HepG2 (cell line): ENCODE results near the gene TP53TG5. TPM values are rescaled to one million over a fixed set of nuclear protein-coding genes. Genes with fewer than 3 reads are reported as not detected.

Source experiments
- ATF7 ChIP-seq, 2 experiments: fragments of 450-650 bp in 1 of 2; sonication (generic) in 1 of 2; formaldehyde crosslinking in 1 of 2; IDR thresholded peaks; 2 replicates each; pipeline versions ENCODE4 v1.4.0 to v1.6.1; 2016 to 2020; ENCODE audit warnings: antibody characterized with exemption in 1 of 2, mild to moderate bottlenecking in 1 of 2, missing genetic modification reagents in 1 of 2
- GLI4 ChIP-seq: sonication (generic); formaldehyde crosslinking; IDR thresholded peaks from 2 replicates; pipeline ENCODE4 v1.5.1; 2020; ENCODE audit warnings: missing genetic modification reagents, mild to moderate bottlenecking, moderate library complexity, borderline replicate concordance
- JUNB ChIP-seq: sonication (generic); formaldehyde crosslinking; IDR thresholded peaks from 2 replicates; pipeline ENCODE4 v1.8.0; 2022; ENCODE audit warnings: missing genetic modification reagents, mild to moderate bottlenecking, borderline replicate concordance
- MTA3 ChIP-seq: sonication (generic); formaldehyde crosslinking; IDR thresholded peaks from 2 replicates; pipeline ENCODE4 v1.4.0; 2020; ENCODE audit warnings: missing genetic modification reagents
- NFKB2 ChIP-seq: sonication (generic); formaldehyde crosslinking; IDR thresholded peaks from 2 replicates; pipeline ENCODE4 v1.4.0; 2020; ENCODE audit warnings: missing genetic modification reagents, borderline replicate concordance
- RNF2 ChIP-seq: fragments of 450-650 bp; conservative IDR thresholded peaks from 2 replicates; pipeline ENCODE4 v1.6.1; 2016; ENCODE audit warnings: low read depth
- RXRB ChIP-seq: IDR thresholded peaks from 2 replicates; pipeline ENCODE4 v1.6.1; 2016; ENCODE audit warnings: borderline replicate concordance, missing genetic modification reagents, missing compliant biosample characterization
- SOX5 ChIP-seq: IDR thresholded peaks from 2 replicates; pipeline ENCODE4 v1.6.1; 2016; ENCODE audit warnings: borderline replicate concordance
- ZEB1 ChIP-seq: IDR thresholded peaks from 2 replicates; pipeline ENCODE4 v1.6.1; 2012; ENCODE audit warnings: mild to moderate bottlenecking, low read depth, inconsistent platforms; ENCODE audit not compliant: insufficient replicate concordance
- ZNF546 ChIP-seq: sonication (generic); formaldehyde crosslinking; conservative IDR thresholded peaks from 2 replicates; pipeline ENCODE4 v1.8.1; 2023; ENCODE audit warnings: mild to moderate bottlenecking, missing genetic modification reagents
- ZNF598 ChIP-seq: sonication (generic); formaldehyde crosslinking; IDR thresholded peaks from 2 replicates; pipeline ENCODE4 v1.5.1; 2020; ENCODE audit warnings: mild to moderate bottlenecking, missing genetic modification reagents, borderline replicate concordance
- polyA plus RNA-seq, 8 experiments: library from polyadenylated mRNA; depleted of rRNA in 3 of 8; stranded (reverse) in 7 of 8; unstranded in 1 of 8; fragments of >200 nt; fragmentation: Illumina TruSeq in 4 of 8; extraction: Trizol in 4 of 8; gene quantifications; 2 replicates each; pipeline versions ENCODE4 v1.2.1 to v1.2.3, GENCODE V29; 2011 to 2016; ENCODE audit warnings: low read depth in 4 of 8, missing spikeins in 1 of 8, mixed read lengths in 1 of 8; ENCODE audit not compliant: insufficient read depth in 1 of 8
- total RNA-seq, 5 experiments: library from RNA; depleted of rRNA; stranded (reverse); fragments of >200 nt; fragmentation: Illumina TruSeq; extraction: Trizol; gene quantifications; 2 replicates each; pipeline ENCODE4 v1.2.3, GENCODE V29; 2016; ENCODE audit warnings: low read depth in 1 of 5
- TF ChIP-seq, protein P1 (sequence below): sonication (generic); formaldehyde crosslinking; IDR thresholded peaks from 2 replicates; pipeline ENCODE4 v1.4.0; 2020; ENCODE audit warnings: mild to moderate bottlenecking, low read depth, missing genetic modification reagents
- TF ChIP-seq, protein P2 (sequence below): IDR thresholded peaks from 2 replicates; pipeline ENCODE4 v1.4.0; 2020; ENCODE audit warnings: mild to moderate bottlenecking, missing genetic modification reagents
- TF ChIP-seq, protein P3 (sequence below), 2 experiments: sonication (generic) in 1 of 2; formaldehyde crosslinking in 1 of 2; IDR thresholded peaks; 2 replicates each; pipeline versions ENCODE4 v1.4.0 to v1.6.1; 2018 to 2020; ENCODE audit warnings: missing genetic modification reagents in 2 of 2, borderline replicate concordance in 1 of 2, low read depth in 1 of 2, mild to moderate bottlenecking in 1 of 2, missing biosample characterization in 1 of 2
- TF ChIP-seq, protein P4 (sequence below): IDR thresholded peaks from 2 replicates; pipeline ENCODE4 v1.6.1; 2016; ENCODE audit warnings: mild to moderate bottlenecking
- TF ChIP-seq, protein P5 (sequence below), 2 experiments: sonication (generic) in 1 of 2; formaldehyde crosslinking in 1 of 2; IDR thresholded peaks; 2 replicates each; pipeline versions ENCODE4 v1.5.1 to v1.6.1; 2011 to 2020; ENCODE audit warnings: borderline replicate concordance in 1 of 2, low read depth in 1 of 2, low read length in 1 of 2, mild to moderate bottlenecking in 1 of 2, missing genetic modification reagents in 1 of 2, moderate library complexity in 1 of 2

Gene TP53TG5
- total and polyA plus RNA-seq, 2 of the 13 experiments (the other 11 are each of a cell fraction or from before 2014, with no cell fraction given), result 0.11 TPM; not detected in 1

DNA sequence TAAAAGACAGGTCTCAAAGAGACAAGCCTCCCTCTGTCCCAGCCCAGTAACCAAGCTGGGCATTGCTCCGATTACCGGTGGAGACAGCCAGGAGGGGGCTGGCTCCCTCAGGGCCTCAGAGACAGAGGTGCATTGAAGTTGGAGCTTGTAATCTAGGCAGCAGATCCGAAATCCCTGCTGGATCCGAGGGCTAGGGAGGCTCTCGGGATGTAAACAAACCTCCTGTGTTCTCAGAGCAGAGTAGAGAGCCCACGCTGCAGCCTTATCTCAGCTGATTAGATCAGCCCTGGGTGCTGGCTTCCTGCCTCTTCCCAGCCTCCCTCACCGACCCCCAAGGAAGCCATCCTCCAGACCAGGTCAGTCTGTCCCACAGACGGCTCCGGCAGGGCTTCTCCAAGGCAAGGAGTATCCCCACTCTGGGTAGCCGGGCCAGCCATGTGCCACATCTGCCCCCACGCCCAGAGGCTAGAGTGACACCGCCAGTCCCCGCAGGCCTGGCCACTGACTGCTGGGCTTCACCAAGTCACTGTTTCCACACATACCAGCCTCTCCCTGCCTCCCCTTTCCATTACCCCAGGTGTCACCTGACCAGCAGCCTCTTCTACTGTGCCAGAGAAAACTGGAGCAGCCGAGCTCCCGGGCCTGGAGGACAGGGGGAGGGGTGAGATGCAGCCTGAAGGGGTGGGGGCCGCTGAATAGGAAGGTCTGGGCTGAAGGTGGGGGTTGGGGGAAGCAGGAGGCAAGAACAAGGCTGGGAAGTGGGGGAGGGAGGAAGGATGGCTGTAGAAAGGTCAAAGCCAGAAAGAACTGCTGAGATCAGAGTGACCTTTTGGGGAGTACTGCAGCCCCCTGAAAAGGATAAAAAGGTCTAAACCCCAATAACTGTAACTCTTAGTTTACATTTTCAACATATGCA lies 35.9 kb downstream of the TP53TG5 start (continued):
- TF ChIP-seq, protein P1, sequence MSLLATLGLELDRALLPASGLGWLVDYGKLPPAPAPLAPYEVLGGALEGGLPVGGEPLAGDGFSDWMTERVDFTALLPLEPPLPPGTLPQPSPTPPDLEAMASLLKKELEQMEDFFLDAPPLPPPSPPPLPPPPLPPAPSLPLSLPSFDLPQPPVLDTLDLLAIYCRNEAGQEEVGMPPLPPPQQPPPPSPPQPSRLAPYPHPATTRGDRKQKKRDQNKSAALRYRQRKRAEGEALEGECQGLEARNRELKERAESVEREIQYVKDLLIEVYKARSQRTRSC (CRISPR knock-in tag), result no peak
- TF ChIP-seq MTA3 (no peak), JUNB (no peak), ATF7 (IDR thresholded peaks at IDR 0.05) (no peak), ATF7 (CRISPR knock-in tag; IDR thresholded peaks at IDR 0.05) (no peak), ZEB1 (peak; percentile 66), ZNF546 (CRISPR knock-in tag) (peak; percentile 67; the same call in 1 of the 2 replicates), GLI4 (peak; percentile 60), SOX5 (0 out of 2 replicates have a peak, but pooled peaks have one; percentile 28), RXRB (CRISPR knock-in tag) (peak; percentile 78), NFKB2 (CRISPR knock-in tag) (peak; percentile 70; the same call in 1 of the 2 replicates), RNF2 (no peak), ZNF598 (peak; percentile 87; the same call in 1 of the 2 replicates)
- TF ChIP-seq, protein P2, sequence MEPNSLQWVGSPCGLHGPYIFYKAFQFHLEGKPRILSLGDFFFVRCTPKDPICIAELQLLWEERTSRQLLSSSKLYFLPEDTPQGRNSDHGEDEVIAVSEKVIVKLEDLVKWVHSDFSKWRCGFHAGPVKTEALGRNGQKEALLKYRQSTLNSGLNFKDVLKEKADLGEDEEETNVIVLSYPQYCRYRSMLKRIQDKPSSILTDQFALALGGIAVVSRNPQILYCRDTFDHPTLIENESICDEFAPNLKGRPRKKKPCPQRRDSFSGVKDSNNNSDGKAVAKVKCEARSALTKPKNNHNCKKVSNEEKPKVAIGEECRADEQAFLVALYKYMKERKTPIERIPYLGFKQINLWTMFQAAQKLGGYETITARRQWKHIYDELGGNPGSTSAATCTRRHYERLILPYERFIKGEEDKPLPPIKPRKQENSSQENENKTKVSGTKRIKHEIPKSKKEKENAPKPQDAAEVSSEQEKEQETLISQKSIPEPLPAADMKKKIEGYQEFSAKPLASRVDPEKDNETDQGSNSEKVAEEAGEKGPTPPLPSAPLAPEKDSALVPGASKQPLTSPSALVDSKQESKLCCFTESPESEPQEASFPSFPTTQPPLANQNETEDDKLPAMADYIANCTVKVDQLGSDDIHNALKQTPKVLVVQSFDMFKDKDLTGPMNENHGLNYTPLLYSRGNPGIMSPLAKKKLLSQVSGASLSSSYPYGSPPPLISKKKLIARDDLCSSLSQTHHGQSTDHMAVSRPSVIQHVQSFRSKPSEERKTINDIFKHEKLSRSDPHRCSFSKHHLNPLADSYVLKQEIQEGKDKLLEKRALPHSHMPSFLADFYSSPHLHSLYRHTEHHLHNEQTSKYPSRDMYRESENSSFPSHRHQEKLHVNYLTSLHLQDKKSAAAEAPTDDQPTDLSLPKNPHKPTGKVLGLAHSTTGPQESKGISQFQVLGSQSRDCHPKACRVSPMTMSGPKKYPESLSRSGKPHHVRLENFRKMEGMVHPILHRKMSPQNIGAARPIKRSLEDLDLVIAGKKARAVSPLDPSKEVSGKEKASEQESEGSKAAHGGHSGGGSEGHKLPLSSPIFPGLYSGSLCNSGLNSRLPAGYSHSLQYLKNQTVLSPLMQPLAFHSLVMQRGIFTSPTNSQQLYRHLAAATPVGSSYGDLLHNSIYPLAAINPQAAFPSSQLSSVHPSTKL, result peak; percentile 61
- TF ChIP-seq, protein P3, sequence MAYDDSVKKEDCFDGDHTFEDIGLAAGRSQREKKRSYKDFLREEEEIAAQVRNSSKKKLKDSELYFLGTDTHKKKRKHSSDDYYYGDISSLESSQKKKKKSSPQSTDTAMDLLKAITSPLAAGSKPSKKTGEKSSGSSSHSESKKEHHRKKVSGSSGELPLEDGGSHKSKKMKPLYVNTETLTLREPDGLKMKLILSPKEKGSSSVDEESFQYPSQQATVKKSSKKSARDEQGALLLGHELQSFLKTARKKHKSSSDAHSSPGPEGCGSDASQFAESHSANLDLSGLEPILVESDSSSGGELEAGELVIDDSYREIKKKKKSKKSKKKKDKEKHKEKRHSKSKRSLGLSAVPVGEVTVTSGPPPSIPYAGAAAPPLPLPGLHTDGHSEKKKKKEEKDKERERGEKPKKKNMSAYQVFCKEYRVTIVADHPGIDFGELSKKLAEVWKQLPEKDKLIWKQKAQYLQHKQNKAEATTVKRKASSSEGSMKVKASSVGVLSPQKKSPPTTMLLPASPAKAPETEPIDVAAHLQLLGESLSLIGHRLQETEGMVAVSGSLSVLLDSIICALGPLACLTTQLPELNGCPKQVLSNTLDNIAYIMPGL (CRISPR knock-in tag; IDR thresholded peaks at IDR 0.05; ENCODE audit: borderline replicate concordance in 1 of 2, low read depth in 1 of 2), result peak in 1 of 2 experiments; percentile 52; a peak in 2 of 4 replicates
- TF ChIP-seq, protein P4, sequence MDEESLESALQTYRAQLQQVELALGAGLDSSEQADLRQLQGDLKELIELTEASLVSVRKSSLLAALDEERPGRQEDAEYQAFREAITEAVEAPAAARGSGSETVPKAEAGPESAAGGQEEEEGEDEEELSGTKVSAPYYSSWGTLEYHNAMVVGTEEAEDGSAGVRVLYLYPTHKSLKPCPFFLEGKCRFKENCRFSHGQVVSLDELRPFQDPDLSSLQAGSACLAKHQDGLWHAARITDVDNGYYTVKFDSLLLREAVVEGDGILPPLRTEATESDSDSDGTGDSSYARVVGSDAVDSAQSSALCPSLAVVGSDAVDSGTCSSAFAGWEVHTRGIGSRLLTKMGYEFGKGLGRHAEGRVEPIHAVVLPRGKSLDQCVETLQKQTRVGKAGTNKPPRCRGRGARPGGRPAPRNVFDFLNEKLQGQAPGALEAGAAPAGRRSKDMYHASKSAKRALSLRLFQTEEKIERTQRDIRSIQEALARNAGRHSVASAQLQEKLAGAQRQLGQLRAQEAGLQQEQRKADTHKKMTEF, result peak; percentile 85
- TF ChIP-seq, protein P5, sequence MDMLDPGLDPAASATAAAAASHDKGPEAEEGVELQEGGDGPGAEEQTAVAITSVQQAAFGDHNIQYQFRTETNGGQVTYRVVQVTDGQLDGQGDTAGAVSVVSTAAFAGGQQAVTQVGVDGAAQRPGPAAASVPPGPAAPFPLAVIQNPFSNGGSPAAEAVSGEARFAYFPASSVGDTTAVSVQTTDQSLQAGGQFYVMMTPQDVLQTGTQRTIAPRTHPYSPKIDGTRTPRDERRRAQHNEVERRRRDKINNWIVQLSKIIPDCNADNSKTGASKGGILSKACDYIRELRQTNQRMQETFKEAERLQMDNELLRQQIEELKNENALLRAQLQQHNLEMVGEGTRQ (IDR thresholded peaks at IDR 0.05; ENCODE audit: low read depth, low read length), result 0 out of 2 replicates have a peak, but pooled peaks have one; percentile 25
- TF ChIP-seq, protein P5 (CRISPR knock-in tag; IDR thresholded peaks at IDR 0.05; ENCODE audit: borderline replicate concordance), result peak; percentile 70; the same call in 1 of the 2 replicates
